SK-N-SH (cell line): ENCODE measurements around the gene COMMD10. TPM values are rescaled to one million over a fixed set of nuclear protein-coding genes. Genes with fewer than 3 reads are reported as not detected.

ENCODE experiments used
- CTCF ChIA-PET: fragments of 300-600, 350-600 bp; formaldehyde crosslinking; extraction: SDS; loops from one replicate; lab custom pipeline; 2021; lab: Yijun Ruan, JAX
- POLR2A ChIA-PET: fragments of 350-600 bp; sonication (Branson Sonifier 250); formaldehyde crosslinking; extraction: SDS; loops from one replicate; lab custom pipeline; 2020; ENCODE audit warnings: antibody characterized with exemption, inconsistent platforms; lab: Yijun Ruan, JAX
- DNase-seq: peaks from one replicate; pipeline ENCODE4 v3.0.0; 2012
- H2AFZ ChIP-seq: fragments of 200-600 bp; sonication (generic); 2 replicates; pipeline ENCODE4 v1.8.1; 2016; ENCODE audit warnings: antibody characterized with exemption, mild to moderate bottlenecking, low read depth
- H3F3A ChIP-seq: fragments of 200-600 bp; sonication (generic); replicated peaks from 2 replicates; pipeline ENCODE3; 2016; ENCODE audit warnings: antibody characterized with exemption, mild to moderate bottlenecking; ENCODE audit not compliant: insufficient read depth
- H3K27ac ChIP-seq, 2 experiments: fragments of 200-500 bp in 1 of 2; fragments of 200-600 bp in 1 of 2; sonication (Bioruptor generic) in 1 of 2; sonication (generic), shearing (Covaris generic) in 1 of 2; 2 replicates each; pipeline versions ENCODE4 v1.5.1 to v1.6.1; 2014 to 2016; ENCODE audit warnings: low read depth in 2 of 2, inconsistent platforms in 1 of 2, low read length in 1 of 2, mild to moderate bottlenecking in 1 of 2, mixed read lengths in 1 of 2
- H3K27me3 ChIP-seq: fragments of 200-600 bp; sonication (generic), shearing (Covaris generic); 2 replicates; pipeline ENCODE4 v1.6.1; 2016; ENCODE audit warnings: mixed run types; ENCODE audit not compliant: insufficient read depth
- H3K36me3 ChIP-seq, 2 experiments: fragments of 200-500 bp in 1 of 2; fragments of 200-600 bp in 1 of 2; sonication (Bioruptor generic) in 1 of 2; sonication (generic) in 1 of 2; replicated peaks in 1 of 2; 2 replicates each; pipeline versions ENCODE3 to v1.5.1; 2014 to 2016; ENCODE audit warnings: low read length in 1 of 2, mild to moderate bottlenecking in 1 of 2; ENCODE audit not compliant: insufficient read depth in 2 of 2, control insufficient read depth in 1 of 2
- H3K4me1 ChIP-seq, 2 experiments: fragments of 200-500 bp in 1 of 2; fragments of 200-600 bp in 1 of 2; sonication (Bioruptor generic) in 1 of 2; sonication (generic), shearing (Covaris generic) in 1 of 2; 2 replicates each; pipeline versions ENCODE4 v1.5.1 to v1.6.1; 2014 to 2016; ENCODE audit warnings: low read depth in 1 of 2, low read length in 1 of 2, mixed run types in 1 of 2; ENCODE audit not compliant: insufficient read depth in 2 of 2, control insufficient read depth in 1 of 2
- H3K4me2 ChIP-seq: fragments of 200-600 bp; sonication (generic), shearing (Covaris generic); 2 replicates; pipeline ENCODE4 v1.6.1; 2017; ENCODE audit warnings: mixed run types
- H3K4me3 ChIP-seq, 2 experiments: fragments of 200-500 bp in 1 of 2; fragments of 200-600 bp in 1 of 2; sonication (Bioruptor generic) in 1 of 2; sonication (generic), shearing (Covaris generic) in 1 of 2; 2 replicates each; pipeline versions ENCODE4 v1.5.1 to v1.8.1; 2014 to 2016; ENCODE audit warnings: low read depth in 2 of 2, inconsistent platforms in 1 of 2, low read length in 1 of 2, mild to moderate bottlenecking in 1 of 2, mixed read lengths in 1 of 2, moderate library complexity in 1 of 2
- H3K79me2 ChIP-seq: fragments of 200-600 bp; sonication (generic); 2 replicates; pipeline ENCODE4 v1.8.1; 2017; ENCODE audit warnings: mild to moderate bottlenecking; ENCODE audit not compliant: insufficient read depth
- H3K9ac ChIP-seq: fragments of 200-600 bp; sonication (generic); 2 replicates; pipeline ENCODE4 v1.6.1; 2017; ENCODE audit warnings: mixed run types
- H3K9me2 ChIP-seq: fragments of 200-600 bp; sonication (generic); 2 replicates; pipeline ENCODE4 v1.6.1; 2017; ENCODE audit warnings: mixed run types
- H3K9me3 ChIP-seq: fragments of 200-600 bp; sonication (generic); 2 replicates; pipeline ENCODE4 v1.6.1; 2017; ENCODE audit warnings: mixed run types, mild to moderate bottlenecking, moderate library complexity
- H4K20me1 ChIP-seq: fragments of 200-600 bp; sonication (generic); 2 replicates; pipeline ENCODE4 v1.6.1; 2017; ENCODE audit warnings: mild to moderate bottlenecking, mixed run types; ENCODE audit not compliant: insufficient read depth
- CHD2 ChIP-seq: fragments of 150-350 bp; IDR thresholded peaks from 2 replicates; pipeline ENCODE4 v1.6.1; 2018; ENCODE audit warnings: low read length; ENCODE audit not compliant: partially characterized antibody
- ELF1 ChIP-seq: IDR thresholded peaks from 2 replicates; pipeline ENCODE4 v1.4.0; 2012
- EZH2phosphoT487 ChIP-seq: fragments of 200-600 bp; sonication (generic); IDR thresholded peaks from 2 replicates; pipeline ENCODE4 v1.6.1; 2017; ENCODE audit warnings: low read depth, mixed run types, mild to moderate bottlenecking, antibody characterized with exemption, moderate library complexity, borderline replicate concordance
- FOSL2 ChIP-seq: IDR thresholded peaks from 2 replicates; pipeline ENCODE4 v1.4.0; 2012; ENCODE audit warnings: low read depth, mild to moderate bottlenecking, moderate library complexity, borderline replicate concordance
- FOXJ3 ChIP-seq: sonication (generic); formaldehyde crosslinking; IDR thresholded peaks from 2 replicates; pipeline ENCODE4 v1.5.1; 2020; ENCODE audit warnings: mild to moderate bottlenecking, missing genetic modification reagents
- GABPA ChIP-seq: IDR thresholded peaks from 2 replicates; pipeline ENCODE4 v1.4.0; 2012; ENCODE audit warnings: low read depth, mild to moderate bottlenecking
- JUND ChIP-seq: IDR thresholded peaks from 2 replicates; pipeline ENCODE4 v1.4.0; 2012
- MEF2A ChIP-seq: IDR thresholded peaks from 2 replicates; pipeline ENCODE4 v1.4.0; 2012; ENCODE audit warnings: low read depth, borderline replicate concordance
- MXI1 ChIP-seq: IDR thresholded peaks from 2 replicates; pipeline ENCODE4 v1.6.1; 2012; ENCODE audit warnings: mild to moderate bottlenecking, low read depth, low read length, improper control_type of control experiment
- POLR2AphosphoS5 ChIP-seq: IDR thresholded peaks from 2 replicates; pipeline ENCODE4 v1.6.1; 2012; ENCODE audit warnings: low read depth, low read length
- SIN3A ChIP-seq: IDR thresholded peaks from 2 replicates; pipeline ENCODE4 v1.6.1; 2012; ENCODE audit warnings: low read depth, mild to moderate bottlenecking, low read length, moderate library complexity, borderline replicate concordance
- TAF1 ChIP-seq: IDR thresholded peaks from 2 replicates; pipeline ENCODE4 v1.6.1; 2012; ENCODE audit warnings: low read depth, mild to moderate bottlenecking, low read length, moderate library complexity, borderline replicate concordance
- TCF12 ChIP-seq: IDR thresholded peaks from 2 replicates; pipeline ENCODE4 v1.4.0; 2012
- TEAD4 ChIP-seq: IDR thresholded peaks from 2 replicates; pipeline ENCODE4 v1.4.0; 2012; ENCODE audit warnings: mild to moderate bottlenecking, borderline replicate concordance; ENCODE audit not compliant: insufficient read depth
- YY1 ChIP-seq: IDR thresholded peaks from 2 replicates; pipeline ENCODE4 v1.4.0; 2012; ENCODE audit warnings: low read depth, mild to moderate bottlenecking
- WGBS: methylation state at CpG from one replicate; pipeline ENCODE4 v1.1.6; 2017; ENCODE audit warnings: low lambda C conversion rate; 5-methylcytosine and 5-hydroxymethylcytosine counted together
- polyA plus RNA-seq, 3 experiments: library from polyadenylated mRNA; depleted of rRNA; stranded (reverse); fragments of >200 nt; gene quantifications; 2 replicates each; pipeline ENCODE4 v1.2.3, GENCODE V29; 2012
- TF ChIP-seq, protein P1 (sequence below): IDR thresholded peaks from 2 replicates; pipeline ENCODE4 v1.4.0; 2012; ENCODE audit warnings: low read depth, borderline replicate concordance
- TF ChIP-seq, protein P2 (sequence below): IDR thresholded peaks from 2 replicates; pipeline ENCODE4; 2012
- TF ChIP-seq, protein P3 (sequence below): IDR thresholded peaks from 2 replicates; pipeline ENCODE4 v1.6.1; 2012; ENCODE audit warnings: mild to moderate bottlenecking, low read depth, low read length, moderate library complexity

The COMMD10 gene
- polyA plus RNA-seq, 1 of the 3 experiments (the other 2 are of a cell fraction): 9.4 TPM

DNA sequence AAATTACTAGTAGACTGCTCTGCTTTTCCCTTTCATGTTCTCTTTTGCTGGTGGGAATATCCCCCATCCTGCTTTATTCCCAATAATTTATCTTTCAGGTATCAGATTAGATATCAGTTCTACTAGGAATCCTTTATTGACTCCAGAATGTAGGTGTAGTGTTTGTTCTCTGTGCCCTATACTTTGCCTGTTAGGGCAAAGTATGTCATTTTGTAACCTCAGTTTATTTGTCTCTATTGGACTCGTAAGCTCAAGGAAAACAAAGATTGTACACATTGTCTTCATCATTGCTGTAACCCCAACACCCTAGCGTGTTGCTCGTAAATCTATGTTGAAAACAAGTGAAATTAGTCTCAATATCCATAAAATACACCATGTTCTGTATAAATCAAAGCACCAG is 190.5 kb downstream of the COMMD10 start:
- no peaks in the 10 kb centered on the region for H3K27me3 ChIP-seq
- H3K36me3 ChIP-seq: peaks cover 0 to 9% of the 10 kb centered on the region in 2 experiments
- POLR2A ChIA-PET: no interaction called here
- WGBS: 90% methylated on average over 3 of the region's 3 CpGs
- peaks cover 13% of the 10 kb centered on the region; the same call in 1 of the 2 replicates for H3K9me3 ChIP-seq
- no peak overlapping the region for H3K4me2 ChIP-seq
- DNase-seq: no peak
- no peaks in the 10 kb centered on the region for H3K9me2 ChIP-seq
- H3K4me3 ChIP-seq: no peak overlapping the region
- H3K27ac ChIP-seq: no peak overlapping the region
- no peaks in the 10 kb centered on the region for H3F3A ChIP-seq
- no peaks in the 10 kb centered on the region for H4K20me1 ChIP-seq
- H2AFZ ChIP-seq: no peak overlapping the region
- H3K9ac ChIP-seq: no peak overlapping the region
- CTCF ChIA-PET: no interaction called here
- TF ChIP-seq, protein P1, sequence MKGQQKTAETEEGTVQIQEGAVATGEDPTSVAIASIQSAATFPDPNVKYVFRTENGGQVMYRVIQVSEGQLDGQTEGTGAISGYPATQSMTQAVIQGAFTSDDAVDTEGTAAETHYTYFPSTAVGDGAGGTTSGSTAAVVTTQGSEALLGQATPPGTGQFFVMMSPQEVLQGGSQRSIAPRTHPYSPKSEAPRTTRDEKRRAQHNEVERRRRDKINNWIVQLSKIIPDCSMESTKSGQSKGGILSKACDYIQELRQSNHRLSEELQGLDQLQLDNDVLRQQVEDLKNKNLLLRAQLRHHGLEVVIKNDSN: no peak
- TF ChIP-seq JUND: no peak
- TF ChIP-seq MEF2A: no peak
- no peak for TF ChIP-seq TCF12
- no peak for TF ChIP-seq FOSL2
- TF ChIP-seq CHD2: no peak
- TF ChIP-seq, protein P2, sequence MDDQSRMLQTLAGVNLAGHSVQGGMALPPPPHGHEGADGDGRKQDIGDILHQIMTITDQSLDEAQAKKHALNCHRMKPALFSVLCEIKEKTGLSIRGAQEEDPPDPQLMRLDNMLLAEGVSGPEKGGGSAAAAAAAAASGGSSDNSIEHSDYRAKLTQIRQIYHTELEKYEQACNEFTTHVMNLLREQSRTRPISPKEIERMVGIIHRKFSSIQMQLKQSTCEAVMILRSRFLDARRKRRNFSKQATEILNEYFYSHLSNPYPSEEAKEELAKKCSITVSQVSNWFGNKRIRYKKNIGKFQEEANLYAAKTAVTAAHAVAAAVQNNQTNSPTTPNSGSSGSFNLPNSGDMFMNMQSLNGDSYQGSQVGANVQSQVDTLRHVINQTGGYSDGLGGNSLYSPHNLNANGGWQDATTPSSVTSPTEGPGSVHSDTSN: no peak
- TF ChIP-seq YY1: no peak
- TF ChIP-seq GABPA: no peak
- no peak for TF ChIP-seq EZH2phosphoT487
- no peak for TF ChIP-seq POLR2AphosphoS5
- TF ChIP-seq ELF1: no peak
- TF ChIP-seq, protein P3, sequence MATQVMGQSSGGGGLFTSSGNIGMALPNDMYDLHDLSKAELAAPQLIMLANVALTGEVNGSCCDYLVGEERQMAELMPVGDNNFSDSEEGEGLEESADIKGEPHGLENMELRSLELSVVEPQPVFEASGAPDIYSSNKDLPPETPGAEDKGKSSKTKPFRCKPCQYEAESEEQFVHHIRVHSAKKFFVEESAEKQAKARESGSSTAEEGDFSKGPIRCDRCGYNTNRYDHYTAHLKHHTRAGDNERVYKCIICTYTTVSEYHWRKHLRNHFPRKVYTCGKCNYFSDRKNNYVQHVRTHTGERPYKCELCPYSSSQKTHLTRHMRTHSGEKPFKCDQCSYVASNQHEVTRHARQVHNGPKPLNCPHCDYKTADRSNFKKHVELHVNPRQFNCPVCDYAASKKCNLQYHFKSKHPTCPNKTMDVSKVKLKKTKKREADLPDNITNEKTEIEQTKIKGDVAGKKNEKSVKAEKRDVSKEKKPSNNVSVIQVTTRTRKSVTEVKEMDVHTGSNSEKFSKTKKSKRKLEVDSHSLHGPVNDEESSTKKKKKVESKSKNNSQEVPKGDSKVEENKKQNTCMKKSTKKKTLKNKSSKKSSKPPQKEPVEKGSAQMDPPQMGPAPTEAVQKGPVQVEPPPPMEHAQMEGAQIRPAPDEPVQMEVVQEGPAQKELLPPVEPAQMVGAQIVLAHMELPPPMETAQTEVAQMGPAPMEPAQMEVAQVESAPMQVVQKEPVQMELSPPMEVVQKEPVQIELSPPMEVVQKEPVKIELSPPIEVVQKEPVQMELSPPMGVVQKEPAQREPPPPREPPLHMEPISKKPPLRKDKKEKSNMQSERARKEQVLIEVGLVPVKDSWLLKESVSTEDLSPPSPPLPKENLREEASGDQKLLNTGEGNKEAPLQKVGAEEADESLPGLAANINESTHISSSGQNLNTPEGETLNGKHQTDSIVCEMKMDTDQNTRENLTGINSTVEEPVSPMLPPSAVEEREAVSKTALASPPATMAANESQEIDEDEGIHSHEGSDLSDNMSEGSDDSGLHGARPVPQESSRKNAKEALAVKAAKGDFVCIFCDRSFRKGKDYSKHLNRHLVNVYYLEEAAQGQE: no peak
- TF ChIP-seq TEAD4: no peak
- TF ChIP-seq, all 33 proteins: peak for 0
- no peaks in the 10 kb centered on the region for H3K79me2 ChIP-seq
- H3K4me1 ChIP-seq: no peaks in the 10 kb centered on the region; a peak in 1 of 4 replicates

DNA sequence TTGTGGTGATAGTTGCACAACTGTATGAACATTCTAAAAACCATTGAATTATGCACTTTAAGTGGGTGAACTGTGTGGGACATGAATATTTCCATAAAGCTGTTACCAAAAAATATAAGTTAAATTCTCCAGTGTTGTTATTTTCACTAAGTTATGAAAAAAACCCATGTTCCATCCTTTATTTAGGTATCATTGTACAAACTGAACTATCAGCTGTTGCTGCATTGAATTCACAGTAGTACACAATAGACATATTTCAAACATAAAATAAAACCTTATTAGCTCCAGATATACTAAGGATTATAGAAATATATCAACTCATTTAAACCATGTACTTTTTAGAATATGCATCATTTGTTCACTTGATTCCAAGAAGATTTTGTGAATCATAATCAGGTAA is 192.1 kb downstream of the COMMD10 start:
- Histone ChIP-seq H2AFZ (no peak overlapping the region), H3K9ac (no peak overlapping the region), H3K27ac (no peak overlapping the region), H3K27me3 (no peaks in the 10 kb centered on the region), H3K4me1 (no peaks in the 10 kb centered on the region; a peak in 1 of 4 replicates), H3K79me2 (no peaks in the 10 kb centered on the region), H3K36me3 (peaks cover 0 to 9% of the 10 kb centered on the region in 2 experiments), H3K4me3 (no peak overlapping the region), H3F3A (no peaks in the 10 kb centered on the region), H3K9me2 (no peaks in the 10 kb centered on the region), H3K4me2 (no peak overlapping the region), H3K9me3 (peaks cover 13% of the 10 kb centered on the region; the same call in 1 of the 2 replicates), H4K20me1 (no peaks in the 10 kb centered on the region)
- no peak for DNase-seq
- ChIA-PET POLR2A (no interaction called here), CTCF (interaction anchor here (0.7 kb wide), 1 partner anchor 140 kb away, joined by 3 read pairs; no protein-coding TSS in a partner anchor)
- no peak for TF ChIP-seq GABPA
- no peak for TF ChIP-seq FOXJ3
- TF ChIP-seq EZH2phosphoT487: no peak
- TF ChIP-seq TAF1: no peak
- TF ChIP-seq, protein P2: no peak
- TF ChIP-seq, protein P3: no peak
- TF ChIP-seq SIN3A: no peak
- TF ChIP-seq POLR2AphosphoS5: no peak
- TF ChIP-seq MXI1: no peak
